ENCODE measurements around the gene PPP2R5C.
A peak's percentile ranks its signal among the peaks of the same experiment; 100 is the strongest.

Gene PPP2R5C

GRCh38 chr14:101917413-101918017 lies 156.0 kb downstream of the PPP2R5C start:
- no peak for DNase-seq (ENCODE audit: low spot score)

DNA sequence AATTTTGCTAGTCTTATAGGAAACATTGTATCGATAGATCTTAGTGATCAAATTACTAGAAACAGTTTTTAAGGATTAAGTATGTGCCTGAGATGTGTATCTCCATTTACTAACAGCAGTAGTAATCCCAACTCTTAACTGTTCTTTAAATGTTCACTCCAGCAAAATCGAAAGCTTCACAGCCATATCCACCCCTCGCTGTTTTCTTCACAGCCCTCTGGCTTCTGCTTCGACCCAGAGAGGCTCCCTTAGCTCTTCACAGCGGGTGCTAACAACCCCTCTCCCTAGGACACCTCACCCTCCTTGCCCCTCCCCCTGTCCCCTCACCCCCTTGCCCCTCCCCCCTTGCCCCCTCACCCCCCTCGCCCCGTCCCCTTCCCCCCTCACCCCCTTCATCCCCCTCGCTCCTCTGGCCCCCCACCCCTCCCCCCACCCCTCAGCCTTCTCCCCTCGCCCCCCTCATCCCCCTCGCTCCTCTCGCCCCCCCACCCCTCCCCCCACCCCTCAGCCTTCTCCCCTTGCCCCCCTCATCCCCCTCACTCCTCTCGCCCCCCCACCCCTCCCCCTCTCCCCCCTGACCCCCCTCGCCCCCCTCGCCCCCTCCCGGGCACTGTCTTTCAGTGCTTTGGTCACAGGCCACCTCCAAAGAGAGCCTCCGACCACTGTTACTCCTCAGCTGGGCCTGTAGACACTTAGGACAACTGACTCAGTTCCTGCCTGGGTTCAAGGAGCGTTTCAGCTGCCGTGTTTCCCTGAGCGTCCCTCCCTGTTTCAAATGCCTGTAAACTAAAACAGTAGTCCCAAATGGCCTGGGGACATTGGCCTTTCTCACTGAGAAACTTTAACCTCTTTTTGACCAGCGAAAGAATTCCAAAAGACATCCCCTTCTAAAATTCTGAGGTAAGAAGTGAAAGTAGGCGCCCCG lies 156.8 kb downstream of the PPP2R5C start:
- DNase-seq (ENCODE audit: low spot score), result no peak

GRCh38 chr14:101920271-101920670 lies 158.8 kb downstream of the PPP2R5C start:
- no peak for DNase-seq (ENCODE audit: low spot score)

DNA sequence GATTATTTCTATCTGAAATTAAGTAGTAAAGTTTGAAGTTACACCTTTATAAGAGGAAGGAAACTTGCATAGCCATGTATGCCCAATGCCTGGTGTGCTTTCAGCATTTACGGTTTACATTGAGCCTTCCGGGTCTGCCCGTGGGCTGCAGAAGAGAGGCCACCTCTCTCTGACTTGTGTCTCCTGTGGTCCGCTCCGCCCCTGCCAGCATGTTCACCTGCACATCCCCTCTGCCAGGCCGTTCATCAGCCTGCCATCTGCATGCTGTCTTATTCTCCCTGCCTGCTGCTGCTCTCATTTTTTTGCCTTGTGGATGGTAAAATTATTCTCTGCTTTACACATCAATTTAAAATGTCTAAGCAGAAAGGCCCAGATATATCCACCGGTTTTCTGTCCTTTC lies 161.4 kb downstream of the PPP2R5C start:
- DNase-seq (ENCODE audit: low spot score), result no peak

DNA sequence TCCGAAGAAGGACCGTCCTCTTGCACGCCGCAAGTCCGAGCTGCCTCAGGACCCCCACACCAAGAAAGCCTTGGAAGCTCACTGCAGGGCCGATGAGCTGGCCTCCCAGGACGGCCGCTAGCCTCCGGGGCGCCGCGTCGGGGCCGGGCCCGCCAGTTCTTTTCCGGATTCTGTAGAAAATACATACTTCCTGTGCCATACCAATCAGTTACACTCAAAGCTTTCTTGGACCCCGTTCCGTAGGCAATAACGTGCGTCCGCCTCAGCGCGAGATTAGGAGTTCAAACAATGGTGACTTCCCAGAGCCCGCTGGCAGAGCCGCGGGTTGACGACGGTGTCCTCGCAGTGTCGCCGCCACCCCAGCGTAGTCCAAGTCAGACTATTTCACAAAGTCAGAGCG lies 163.6 kb downstream of the PPP2R5C start:
- DNase-seq (ENCODE audit: low spot score), result no peak

DNA sequence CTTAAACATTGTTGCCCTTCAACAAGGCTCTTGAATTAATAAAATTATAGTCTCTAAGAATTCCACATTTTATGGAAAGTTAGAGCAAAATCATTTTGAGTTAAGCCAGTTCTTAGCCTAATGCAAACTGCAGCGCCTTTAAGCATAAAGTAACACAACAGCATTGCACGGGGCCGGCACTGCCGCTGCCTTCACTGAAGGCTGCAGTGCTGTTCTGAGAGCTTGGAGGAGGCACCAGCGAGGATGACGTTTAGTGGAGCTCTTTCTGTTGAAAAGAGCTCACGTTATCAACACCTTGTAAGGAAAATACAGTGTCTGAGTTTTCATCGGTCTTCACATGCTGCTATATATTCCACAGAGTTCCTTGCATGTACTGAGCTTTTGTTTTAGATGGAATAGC lies 164.6 kb downstream of the PPP2R5C start:
- no peak for DNase-seq (ENCODE audit: low spot score)

- DNase-seq (ENCODE audit: low spot score), result no peak
Measured at GRCh38 chr14:101926620-101927019, 165.1 kb downstream of the PPP2R5C start.

DNA sequence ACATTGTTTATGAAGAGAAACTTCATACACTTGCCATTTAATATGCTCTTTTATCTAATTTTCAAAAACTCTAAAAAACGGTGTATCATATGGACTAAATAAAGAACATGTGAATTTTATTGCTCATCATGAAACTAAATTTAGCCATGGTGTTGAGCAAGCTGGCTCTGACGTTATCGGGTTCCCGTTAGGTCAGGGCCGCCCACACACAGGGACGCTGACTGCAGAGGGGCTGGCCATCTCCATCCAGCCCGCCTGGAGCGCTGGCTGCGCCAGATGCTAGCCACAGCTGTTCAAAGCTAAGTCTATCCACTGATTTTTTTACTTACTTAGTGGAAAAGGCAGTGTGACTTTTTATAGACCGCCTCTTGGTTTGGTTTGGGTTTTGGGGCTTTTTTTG lies 166.3 kb downstream of the PPP2R5C start:
- DNase-seq (ENCODE audit: low spot score), result peak; percentile 97

DNA sequence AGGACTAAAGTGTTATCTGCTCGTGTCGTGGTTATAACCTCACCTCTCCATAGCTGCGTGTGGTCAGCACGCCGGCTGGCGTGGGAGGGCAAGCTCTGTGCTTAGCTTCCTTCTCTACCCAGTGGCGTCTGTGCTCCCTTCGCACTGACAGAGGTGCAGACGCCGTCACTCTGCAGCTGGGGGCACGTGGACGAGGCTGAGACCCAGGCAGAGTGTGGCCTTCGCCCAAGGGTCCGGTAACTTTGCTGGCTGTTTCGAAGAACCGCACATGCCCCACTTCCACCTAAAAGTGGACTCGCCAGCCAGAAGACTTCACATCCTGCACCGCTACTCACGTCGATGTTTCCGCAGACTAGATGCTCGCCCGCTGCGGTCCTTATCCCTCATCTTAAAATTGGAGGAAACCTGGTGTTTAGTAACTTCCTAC lies 166.9 kb downstream of the PPP2R5C start:
- DNase-seq (ENCODE audit: low spot score), result no peak

- DNase-seq (ENCODE audit: low spot score), result no peak
Measured at GRCh38 chr14:101929096-101929495, 167.6 kb downstream of the PPP2R5C start.

DNA sequence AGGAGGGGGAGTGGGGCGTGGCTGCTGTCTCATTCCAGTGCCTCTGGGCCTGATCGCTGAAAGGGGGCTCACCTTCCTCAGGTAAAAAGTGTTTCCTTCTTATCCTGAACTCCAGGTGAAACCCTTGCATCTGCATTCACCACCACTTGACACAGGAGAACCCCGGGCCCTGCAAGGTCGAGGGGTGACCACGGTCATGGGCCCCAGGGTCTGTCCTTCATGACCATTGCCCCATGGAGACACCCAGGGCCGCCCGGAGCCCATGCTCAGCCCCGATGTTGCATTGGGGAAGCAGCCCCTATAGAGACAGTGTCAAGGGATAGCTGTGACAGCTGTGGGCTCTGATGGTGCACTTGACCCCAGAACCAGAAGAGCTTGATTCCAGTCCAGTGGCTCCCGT lies 168.4 kb downstream of the PPP2R5C start:
- DNase-seq (ENCODE audit: low spot score), result no peak

GRCh38 chr14:101932673-101933072 lies 171.2 kb downstream of the PPP2R5C start:
- DNase-seq (ENCODE audit: low spot score), result no peak

DNA sequence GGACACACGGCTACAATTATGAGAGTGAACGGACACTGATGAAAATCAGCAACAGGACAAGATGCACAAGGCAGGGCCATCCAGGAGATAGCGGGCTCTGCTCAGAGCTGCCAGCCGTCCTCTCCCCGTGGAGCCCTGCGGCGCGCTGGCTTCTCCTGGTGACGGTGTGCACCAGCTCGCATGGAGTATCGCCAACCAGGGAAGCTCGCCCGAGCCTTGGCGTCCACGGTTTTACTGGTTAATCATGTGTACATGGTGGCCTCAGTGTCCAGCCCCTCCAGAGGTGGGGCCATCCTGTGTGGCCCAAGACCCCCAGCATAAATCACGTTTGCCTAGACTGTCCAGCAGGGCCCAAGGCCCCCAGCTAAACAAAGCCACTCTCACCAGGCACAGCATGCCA lies 171.7 kb downstream of the PPP2R5C start:
- DNase-seq (ENCODE audit: low spot score), result no peak

DNA sequence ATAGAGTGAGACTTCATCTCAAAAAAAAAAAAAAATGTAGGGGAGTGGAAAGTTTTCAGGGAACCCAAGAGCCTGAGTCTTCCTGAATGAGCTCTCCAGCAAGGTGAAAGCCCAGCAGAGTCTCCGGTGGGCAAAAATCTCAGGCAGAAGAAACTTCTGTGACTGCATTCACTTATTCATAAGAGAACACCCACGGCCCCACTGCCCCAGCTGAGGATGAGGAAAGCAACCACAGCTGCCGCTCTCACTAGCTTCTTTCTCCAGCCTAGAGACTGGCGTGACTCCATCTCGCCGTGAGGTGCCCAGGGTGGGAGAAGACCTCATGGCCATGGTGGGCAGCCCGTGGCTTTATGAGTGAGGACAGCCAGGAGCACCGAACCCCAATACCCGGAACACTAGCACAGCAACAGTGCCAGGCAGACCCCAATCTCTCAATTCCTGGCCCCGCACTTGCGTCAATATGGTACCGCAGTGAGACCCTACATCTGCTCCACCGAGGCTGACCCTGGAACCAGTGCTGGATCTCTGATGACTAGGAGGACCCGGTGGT lies 173.2 kb downstream of the PPP2R5C start:
- DNase-seq (ENCODE audit: low spot score), result no peak

- DNase-seq (ENCODE audit: low spot score), result no peak
Measured at GRCh38 chr14:101937926-101938767, 176.6 kb downstream of the PPP2R5C start.

- DNase-seq (ENCODE audit: low spot score), result no peak
Measured at GRCh38 chr14:101939646-101940170, 178.2 kb downstream of the PPP2R5C start.

DNA sequence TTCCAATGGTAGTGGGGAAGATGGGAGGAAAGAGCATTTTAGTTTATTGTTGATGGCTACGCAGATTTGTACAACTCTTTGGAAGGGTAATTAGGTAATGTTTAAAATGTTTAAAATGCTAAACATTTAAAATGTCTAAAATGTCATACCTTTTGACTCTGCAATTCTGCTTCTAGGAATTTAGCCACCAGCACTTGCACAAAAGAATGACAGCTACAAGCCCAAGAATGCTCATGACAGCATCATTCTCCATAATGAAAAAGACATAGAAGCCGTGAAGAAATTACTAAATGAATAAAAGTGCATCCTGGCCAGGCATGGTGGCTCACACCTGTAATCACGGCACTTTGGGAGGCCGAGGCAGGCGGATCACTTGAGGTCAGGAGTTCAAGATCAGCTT lies 182.9 kb downstream of the PPP2R5C start:
- DNase-seq (ENCODE audit: low spot score), result no peak

DNA sequence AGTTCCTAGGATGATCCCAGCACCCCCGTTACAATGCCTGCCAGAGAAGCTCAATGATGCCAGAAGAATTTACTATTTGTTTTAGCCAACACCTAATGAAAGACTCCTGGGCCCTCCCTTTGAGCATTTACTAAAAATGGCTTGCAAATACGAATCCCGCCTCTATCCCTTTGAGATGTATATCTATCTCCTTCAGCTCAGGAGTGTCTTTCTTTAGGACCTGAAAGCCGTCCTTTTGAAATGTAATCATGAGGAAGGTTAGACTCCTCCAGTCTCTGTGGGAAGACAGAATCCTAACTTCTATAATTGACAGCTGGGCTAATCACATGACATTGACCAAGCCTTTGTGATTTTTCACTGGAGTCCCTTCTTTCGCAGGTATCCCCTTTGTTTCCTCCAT lies 183.7 kb downstream of the PPP2R5C start:
- DNase-seq (ENCODE audit: low spot score), result no peak

DNA sequence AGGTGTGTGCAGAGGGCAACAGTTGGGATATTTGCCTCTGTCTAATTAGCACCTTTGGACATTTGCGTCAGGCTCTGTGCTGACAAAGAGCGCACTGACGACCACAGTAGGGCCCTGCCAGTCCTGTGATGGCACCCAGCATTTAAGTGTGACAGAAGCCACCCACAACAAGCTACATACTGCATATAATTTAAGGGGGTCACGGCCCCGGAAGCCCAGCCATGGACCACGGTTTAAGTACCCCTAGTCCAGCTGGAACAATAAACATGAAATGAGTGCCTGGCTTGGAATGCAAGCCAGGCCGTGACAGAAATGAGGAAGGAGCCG lies 186.0 kb downstream of the PPP2R5C start:
- DNase-seq (ENCODE audit: low spot score), result no peak

- DNase-seq (ENCODE audit: low spot score), result peak; percentile 98
Measured at GRCh38 chr14:101947904-101948665, 186.6 kb downstream of the PPP2R5C start.

- DNase-seq (ENCODE audit: low spot score), result no peak
Measured at GRCh38 chr14:101948666-101949216, 187.2 kb downstream of the PPP2R5C start.

Measured in AG20443 (cell line).